T-helper 22 cell (primary cell): ENCODE results near the gene FLOT2.
"Not testable (repeated sequence)": the region's sequence is repeated elsewhere in the genome, so short reads cannot be mapped to it uniquely, and the experiment has no call there.

ENCODE experiments used
- DNase-seq: peaks from one replicate; pipeline ENCODE4 v3.0.0-alpha.2; 2020; ENCODE audit warnings: low read depth

Gene FLOT2

DNA sequence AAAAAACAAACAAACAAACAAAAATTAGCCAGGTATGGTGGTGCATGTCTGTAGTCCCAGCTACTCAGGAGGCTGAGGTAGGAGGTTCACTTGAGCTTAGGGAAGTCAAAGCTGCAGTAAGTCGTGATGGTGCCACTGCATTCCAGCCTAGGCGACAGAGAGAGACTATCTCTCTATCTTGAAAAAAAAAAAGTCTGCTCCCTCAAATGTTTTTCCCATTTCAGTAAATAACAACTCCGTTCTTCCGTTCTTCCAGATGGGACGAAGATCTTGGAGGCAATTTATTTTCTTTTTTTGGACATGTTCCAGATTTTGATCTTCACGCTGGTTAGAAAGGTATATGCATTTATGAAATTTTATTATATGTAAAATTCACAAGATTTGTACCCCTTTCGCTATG lies 23.7 kb downstream of the FLOT2 start:
- DNase-seq: no peak

DNA sequence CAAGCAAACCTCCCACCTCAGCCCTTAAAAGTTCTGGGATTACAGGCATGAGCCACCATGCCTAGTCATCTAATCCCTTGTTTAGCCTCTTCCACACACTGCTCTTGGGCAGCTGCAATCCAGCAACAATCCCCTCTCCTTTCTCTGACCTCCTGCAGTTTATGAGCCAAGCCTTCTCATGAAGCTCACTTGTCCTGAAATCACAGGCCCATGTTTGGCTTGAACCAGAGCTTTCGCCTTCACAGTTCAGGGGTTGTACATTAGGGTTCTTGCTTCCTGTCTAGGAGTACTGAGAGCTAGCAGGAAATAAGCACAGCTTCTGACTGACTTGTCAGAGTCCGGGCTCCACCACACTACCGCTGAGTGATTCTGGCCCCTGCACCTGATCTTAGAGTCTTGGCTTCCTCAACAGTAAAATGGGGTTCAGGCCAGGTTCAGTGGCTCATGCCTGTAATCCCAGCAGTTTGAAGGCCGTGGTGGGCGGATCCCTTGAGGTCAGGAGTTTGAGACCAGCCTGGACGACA lies 26.4 kb downstream of the FLOT2 start:
- no peak for DNase-seq

DNA sequence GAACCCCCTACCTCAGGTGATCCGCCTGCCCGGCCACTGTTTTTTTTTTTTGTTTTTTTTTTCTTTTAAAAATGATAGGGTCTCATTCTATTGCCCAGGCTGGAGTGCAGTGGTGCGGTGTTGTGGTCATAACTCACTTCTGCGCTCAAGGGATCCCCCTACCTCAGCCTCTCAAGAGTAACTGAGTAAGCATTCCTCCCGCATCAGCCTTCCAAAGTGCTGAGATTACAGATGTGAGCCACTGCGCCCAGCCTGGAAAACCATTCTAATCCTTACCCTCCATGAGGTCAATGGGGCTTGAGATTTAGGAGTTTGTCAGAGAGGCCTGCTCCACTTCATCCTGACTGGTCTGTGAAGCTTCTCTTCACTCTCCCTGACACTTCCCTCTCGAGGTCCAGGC lies 30.3 kb downstream of the FLOT2 start:
- DNase-seq: no peak

DNA sequence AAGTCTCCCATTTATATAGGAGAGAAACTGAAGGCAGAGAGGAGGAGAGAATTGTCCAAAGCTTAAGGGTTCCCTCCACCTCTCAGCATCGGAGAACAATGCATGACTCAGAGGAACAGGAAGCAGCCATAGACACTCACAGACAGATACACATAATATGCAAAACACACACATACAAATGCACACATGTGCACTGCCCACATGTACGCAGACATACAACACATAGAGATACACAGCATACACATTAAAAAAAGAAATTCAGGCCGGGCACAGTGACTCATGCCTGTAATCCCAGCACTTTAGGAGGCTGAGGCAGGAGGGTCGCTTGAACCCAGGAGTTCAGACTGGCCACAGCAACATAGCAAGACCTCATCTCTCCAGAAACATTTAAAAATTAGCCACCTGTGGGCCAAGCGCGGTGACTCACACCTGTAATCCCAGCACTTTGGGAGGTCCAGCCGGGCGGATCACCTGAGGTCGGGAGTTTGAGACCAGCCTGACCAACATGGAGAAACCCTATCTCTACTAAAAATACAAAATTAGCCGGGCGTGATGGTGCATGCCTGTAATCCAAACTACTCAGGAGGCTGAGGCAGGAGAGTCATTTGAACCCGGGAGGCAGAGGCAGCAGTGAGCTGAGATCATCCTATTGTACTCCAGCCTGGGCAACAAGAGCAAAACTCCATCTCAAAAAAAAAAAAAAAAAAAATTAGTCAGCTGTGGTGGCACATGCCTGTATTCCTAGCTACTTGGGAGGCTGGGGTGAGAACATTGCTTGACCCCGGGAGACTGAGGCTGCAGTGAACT lies 31.4 kb downstream of the FLOT2 start:
- DNase-seq: no peak

DNA sequence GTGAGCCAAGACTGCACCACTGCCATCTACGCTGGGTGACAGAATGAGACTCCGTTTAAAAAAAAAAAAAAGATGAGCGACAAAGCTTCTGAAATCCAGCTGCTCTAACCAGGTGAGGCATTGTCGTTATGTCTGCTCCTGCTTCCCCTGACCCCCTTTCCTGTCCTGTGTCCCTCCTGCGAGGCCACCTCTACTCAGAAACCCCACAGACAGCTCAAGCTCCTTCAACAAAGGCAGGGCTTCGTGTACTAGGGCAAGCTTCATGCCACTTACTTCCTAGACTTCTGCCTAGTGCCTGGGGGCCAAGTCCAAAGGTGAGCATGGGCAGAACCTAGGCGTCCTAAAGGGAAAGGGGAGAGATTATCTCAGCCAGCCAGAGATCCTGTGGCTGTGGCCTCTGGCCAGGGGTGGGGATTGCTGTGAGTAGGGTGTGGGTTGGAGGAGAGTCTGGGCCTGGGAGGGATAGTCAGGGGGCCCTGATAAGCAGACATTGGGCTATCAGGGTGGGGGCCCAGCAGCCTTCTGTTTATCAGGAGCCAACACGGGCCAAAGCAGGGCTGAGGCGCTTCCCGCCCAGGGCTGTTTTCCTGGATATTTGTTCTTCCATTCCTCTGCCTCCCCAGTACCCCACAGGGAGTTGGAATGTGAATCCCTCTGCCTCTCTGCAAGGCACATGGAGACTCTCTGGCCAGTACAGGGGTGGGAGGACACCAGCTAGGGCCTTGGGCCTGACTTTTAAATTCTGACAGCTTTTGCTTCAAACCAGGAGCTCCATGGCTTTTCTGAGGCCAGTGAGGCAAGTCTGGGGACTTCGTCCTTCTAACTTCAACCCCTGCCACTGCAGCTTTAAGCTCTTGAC lies 32.3 kb downstream of the FLOT2 start:
- no peak for DNase-seq

DNA sequence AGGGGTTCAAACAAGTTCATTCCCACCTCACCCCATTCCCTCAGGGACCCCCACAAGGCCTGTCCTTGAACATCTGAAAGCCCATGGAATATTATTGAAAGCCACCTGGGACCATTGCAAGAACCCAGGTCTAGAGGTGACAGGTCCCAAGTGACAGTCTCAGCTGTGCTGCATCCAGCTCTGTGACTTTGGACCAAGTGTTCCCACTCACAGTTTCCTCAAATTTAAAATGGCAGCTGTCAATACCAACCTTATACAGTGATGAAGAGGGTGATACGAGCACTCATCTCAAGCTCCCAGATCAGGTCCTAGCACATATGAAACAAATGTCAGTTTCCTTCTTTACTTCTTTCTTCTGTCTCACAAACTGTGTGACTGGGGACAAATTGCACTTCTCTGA lies 33.6 kb downstream of the FLOT2 start:
- no peak for DNase-seq

DNA sequence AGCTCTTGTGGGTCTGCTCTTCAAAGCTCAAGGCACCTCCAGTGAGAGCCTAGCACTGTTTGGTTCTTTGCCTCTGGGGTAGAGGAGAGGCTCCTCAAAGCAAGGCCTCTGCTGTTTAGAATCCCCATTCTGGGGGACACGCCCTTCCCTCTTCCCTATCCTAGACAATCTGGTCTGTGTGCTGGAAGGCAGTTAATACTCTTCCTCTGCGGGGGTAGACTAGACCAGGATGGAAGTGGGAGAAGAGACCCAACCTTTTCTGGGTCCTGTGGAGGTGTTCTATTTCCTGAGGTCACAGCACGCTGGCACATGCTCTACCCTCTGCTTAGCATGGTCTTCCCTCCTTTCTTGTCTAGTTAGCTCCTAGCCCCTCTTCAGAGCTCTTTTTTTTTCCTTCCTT lies 35.0 kb downstream of the FLOT2 start:
- DNase-seq: no peak

DNA sequence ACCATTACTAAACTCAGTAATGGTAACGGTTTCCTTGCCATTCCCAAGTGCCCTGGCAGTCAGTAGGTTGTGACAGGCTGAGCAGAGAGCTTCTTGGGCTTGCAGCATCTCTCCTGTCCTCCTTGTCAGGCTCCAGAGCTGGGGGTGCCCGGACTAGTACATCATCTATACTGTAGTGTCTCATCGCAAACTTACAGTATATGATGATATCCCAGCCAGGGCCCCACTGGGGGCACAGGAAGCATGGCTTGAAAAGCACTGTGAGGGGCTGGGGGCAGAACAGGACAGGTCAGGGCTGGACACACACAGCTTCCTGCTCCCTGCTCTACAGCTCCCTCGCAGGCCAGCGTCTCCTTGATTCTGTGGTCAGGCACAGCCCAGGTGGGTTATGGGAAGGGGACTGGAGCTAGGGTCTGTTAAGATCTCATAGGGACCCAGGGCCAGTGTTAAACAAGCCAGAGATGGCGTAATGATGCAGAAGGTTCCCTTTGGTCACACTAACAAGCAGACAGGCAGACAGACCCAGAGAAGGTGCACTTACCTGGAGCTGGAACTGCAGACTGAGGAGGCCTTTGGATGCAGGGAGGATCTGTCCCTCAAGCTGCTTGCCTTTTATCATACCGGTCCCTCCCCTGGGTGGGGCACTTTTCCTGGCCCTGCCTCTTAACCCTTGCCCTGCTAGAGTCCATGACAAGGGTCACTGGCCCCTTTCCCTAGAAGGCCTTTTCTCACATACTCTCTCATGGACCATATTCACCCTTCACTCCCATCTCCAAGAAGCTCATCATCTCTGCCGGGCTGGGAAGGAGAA lies 35.9 kb downstream of the FLOT2 start:
- DNase-seq: no peak

DNA sequence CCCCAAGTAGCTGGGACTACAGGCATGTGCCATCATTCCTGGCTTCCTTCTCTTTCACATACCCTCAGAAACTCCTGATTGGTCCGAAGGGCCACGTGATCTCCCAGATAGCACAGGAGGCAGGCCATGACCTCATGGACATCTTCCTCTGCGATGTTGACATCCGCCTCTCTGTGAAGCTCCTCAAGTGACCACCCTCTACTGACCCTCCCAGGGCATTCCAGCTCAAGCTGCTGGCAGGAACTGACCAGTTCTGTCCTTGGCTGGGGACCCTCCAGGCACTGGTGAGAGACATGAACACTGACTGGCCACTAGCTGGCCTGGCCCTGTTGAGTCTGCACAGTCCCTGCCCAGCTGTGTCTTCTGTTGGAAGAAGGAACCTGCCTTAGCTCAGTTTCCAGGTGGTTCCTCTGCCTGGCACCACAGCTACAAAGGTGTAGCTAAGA lies 37.1 kb downstream of the FLOT2 start:
- DNase-seq: no peak

DNA sequence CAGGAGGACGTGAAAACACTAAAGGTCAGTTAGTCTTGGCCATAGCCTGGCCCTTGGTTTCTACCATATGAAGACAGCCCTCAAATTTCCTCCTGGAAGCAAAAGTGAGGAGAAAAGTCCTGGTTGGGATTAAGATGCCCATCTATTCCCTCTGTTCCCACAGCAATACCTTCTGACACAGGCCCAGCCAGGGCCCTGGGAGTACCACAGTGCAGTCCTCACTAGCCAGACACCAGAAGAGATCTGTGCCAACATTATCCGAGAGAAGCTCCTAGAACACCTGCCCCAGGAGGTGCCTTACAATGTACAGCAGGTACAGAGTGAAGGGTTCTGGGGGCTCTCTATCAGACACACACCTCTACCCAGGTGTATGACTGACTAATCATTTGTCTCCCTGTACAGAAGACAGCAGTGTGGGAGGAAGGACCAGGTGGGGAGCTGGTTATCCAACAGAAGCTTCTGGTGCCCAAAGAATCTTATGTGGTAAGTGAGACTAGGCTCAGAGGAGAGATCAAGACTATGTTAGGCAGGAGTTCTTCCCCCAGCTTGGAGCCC lies 38.7 kb downstream of the FLOT2 start:
- no peak for DNase-seq

DNA sequence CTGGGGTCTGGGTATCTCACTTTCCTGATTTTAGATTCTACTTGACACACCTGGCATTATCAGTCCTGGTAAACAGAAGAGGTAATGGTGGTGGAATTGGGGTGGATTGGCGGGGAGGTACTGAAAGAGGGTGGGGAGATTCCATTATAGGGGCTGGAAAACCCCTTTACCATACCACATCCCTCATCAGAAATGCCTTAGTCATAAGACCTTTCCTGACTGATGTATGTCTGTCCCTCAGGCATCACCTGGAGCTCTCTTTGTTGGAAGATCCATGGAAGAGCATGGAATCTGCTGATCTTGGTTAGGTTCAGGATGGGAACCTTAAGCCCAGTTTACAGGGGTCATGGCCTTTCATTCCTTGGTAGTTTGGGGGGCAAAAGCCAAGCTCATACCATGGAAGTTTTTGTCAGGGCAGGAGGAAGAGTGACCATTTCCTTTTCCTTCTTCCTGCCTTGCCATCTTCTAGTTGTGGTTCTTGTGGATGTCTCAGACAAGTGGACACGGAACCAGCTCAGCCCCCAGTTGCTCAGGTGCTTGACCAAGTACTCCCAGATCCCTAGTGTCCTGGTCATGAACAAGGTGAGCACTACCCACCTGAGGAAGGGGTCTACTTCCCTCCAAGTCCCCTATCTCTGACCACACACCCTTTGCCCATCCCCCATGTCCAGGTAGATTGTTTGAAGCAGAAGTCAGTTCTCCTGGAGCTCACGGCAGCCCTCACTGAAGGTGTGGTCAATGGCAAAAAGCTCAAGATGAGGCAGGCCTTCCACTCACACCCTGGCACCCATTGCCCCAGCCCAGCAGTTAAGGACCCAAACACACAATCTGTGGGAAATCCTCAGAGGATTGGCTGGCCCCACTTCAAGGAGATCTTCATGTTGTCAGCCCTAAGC lies 39.4 kb downstream of the FLOT2 start:
- no peak for DNase-seq

DNA sequence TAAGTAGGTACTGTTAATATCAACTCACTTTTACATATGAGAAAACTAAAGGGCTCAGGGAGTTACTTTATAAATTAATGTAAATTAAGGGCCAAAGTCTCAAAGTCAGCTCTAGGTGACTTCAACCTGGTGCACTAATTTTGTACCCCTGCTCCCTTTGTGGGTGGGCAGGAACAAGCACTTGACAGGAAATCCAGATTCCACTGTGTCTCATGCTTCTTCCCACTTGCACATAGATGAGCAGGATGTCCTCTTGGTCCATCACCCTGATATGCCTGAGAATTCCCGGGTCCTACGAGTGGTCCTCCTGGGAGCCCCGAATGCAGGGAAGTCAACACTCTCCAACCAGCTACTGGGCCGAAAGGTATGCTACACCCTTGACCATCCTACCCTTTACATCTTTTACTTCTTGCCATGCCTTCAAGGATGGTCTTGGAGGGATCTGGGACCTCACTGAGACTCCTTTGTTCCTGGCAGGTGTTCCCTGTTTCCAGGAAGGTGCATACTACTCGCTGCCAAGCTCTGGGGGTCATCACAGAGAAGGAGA lies 41.4 kb downstream of the FLOT2 start:
- DNase-seq: no peak

DNA sequence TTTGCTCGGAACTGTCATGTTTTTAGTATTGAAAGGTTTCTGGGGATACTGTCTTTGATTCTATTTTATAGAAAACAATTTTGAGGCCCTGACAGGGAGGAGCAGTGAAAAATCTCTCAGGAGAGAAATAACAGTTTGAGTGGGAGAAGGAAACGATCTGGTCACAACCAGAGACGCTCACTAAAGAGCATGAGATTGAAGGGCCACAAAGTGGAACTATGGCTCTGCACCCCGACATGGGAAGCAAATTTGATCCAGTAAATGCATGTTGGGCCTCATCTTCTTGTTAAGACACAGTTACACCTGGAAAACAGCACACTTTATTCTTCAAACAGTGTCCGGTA lies 42.2 kb downstream of the FLOT2 start:
- no peak for DNase-seq

DNA sequence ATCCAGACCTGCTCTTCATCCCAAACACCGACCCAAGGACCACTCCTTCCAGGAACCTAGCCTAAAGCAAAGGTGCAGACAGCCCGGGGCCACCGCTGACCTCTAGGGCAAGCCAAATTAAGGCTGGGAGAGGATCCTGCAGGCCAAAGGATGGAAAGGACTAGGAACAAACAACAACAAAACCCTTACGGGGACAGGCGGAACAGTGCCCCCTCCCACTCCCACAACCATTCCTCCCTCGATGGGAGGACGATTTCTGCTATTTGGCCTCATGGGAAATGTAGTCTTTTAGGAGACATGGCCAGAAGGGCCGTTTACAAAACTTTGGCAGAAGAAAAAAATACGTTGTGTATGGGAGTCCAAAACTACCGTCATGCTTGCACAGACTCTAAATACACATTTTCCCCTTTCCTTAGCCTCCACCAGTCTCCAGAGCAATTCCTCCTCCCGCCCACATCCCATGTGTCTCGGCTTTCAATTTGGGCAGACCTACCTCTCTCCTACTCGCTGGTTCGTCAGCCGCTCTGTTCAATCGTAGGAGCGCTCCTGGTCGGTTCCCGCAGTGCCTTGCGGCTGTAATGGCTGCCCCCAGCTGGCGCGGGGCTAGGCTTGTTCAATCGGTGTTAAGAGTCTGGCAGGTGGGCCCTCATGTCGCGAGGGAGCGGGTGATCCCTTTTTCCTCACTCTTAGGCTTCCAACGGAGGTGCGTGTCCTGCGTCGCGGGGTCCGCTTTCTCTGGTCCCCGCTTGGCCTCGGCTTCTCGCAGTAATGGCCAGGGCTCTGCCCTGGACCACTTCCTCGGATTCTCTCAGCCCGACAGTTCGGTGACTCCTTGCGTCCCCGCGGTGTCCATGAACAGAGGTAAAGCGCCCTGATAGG lies 42.8 kb downstream of the FLOT2 start, which contains the start of gene ERAL1:
TSS of gene ERAL1 (plus strand) at position 560 of the 879 bp plus-strand sequence. CDS start at position 579, 19 bp downstream.
- DNase-seq: peak; percentile 73

DNA sequence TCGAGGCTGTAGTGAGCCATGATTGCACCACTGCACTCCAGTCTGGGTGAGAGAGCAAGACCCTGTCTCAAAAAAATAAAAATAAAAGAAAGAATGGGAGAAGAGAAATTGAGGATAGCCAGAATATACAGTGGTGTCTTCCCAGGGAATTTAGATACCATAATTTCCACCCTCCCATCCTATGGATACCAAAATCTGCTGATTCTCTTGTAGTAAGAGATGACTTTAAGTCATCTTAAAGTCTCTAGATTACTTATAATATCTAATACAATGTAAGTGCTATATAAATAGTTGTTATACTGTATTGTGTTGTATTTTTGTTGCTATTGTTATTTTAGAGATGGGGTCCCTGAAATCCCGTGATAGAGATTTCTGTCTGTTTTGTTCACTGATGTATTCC lies 44.2 kb downstream of the FLOT2 start:
- DNase-seq: no peak

DNA sequence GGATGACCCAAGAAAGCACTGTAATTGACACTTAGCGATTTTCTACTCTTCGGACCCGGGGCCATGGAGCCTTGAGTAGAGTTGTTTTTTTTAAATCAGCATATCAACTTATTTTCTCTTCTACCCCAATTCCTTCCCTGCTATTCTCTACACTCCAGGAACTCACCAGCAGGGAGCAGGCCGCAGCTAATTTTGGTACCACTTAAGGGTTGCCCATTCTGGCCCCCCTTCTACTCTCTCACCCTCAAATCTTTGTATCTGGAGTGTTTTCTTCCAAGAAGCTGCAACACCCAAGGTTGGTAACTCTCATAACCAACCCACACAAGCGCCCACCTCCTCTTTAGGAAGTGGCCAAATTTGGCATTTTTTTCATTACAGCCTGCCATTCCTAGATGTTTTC lies 48.3 kb downstream of the FLOT2 start:
- DNase-seq: no peak

DNA sequence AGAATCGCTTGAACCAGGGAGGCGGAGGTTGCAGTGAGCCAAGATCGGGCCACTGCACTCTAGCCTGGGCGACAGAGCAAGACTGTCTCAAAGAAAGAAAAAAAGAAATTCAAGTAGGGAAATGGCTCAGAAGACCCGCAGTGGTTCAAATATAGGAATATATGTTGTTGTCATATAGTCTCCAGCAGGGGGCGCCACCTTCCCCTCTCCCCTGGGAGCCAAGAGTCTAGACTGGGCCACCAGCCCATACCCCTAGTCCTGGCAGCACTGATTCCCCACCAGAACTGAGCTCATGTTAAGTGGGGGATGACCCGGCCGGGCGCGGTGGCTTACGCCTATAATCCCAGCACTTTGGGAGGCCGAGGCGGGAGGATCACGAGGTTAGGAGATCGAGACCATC lies 48.9 kb downstream of the FLOT2 start:
- DNase-seq: not testable (repeated sequence)

DNA sequence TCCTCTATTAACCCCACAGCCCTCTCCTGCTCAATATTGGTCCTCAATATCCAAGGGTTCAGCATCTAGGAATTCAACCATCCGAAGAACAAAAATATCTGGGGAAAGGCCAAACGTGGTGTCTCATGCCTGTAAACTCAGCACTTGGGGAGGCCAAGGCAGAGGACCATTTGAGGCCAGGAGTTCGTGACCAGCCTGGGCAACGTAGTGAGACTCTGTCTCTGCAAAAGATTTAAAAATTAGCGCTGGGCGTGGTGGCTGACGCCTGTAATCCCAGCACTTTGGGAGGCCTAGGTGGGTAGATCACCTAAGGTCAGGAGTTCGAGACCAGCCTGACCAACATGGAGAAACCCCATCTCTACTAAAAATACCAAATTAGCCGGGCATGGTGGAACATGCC lies 50.8 kb downstream of the FLOT2 start:
- DNase-seq: not testable (repeated sequence)

DNA sequence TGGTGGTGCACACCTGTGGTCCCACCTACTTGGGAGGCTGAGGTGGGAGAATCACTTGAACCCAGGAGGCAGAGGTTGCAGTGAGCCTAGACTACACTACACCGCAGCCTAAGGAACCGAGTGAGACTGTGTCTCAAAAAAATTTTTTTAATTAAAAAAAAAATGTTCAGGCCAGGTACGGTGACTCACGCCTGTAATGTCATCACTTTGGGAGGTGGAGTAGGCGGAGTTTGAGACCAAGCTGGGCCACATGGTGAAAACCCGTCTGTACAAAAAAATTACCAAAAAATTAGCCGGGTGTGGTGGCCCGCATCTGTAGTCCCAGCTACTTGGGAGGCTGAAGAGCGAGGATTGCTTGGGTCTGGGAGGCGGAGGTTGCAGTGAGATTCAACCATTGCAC lies 51.3 kb downstream of the FLOT2 start:
- no peak for DNase-seq

DNA sequence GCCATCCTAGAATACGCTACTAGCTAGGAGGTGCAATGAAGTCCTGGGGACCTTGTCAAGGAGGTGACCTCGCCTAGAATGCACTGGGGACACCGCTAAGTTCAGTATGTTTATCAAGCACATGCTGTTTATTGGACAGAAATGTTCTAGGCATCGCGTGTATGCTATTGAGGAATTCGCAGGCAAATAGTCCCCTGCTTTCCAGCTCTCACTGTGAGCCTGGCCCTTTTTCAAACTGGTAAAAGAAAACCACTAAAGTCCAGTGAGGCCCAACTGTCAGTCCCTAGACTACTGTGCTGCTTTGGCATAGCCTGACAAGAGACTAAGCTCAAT lies 53.8 kb downstream of the FLOT2 start:
- DNase-seq: no peak
